HCT116 (cell line): ENCODE measurements around the gene FMC1. TPM values are rescaled to one million over a fixed set of nuclear protein-coding genes. Genes with fewer than 3 reads are reported as not detected.

Experiments
- ATAC-seq: fragments of 200-7000 bp; cut with Tn5 transposase; 2 replicates; pipeline ENCODE4 v1.9.1; 2020; ENCODE audit warnings: mild to moderate bottlenecking, moderate library complexity
- BruUV-seq: library from RNA; stranded (reverse); fragments of 400-500 nt; replicated peaks from 2 replicates; lab custom pipeline; 2021; lab: Mats Ljungman, UMichigan
- CTCF ChIA-PET: fragments of 300-600 bp; sonication (Branson Sonifier 250); formaldehyde crosslinking; loops from one replicate; lab custom pipeline; 2021; ENCODE audit warnings: antibody characterized with exemption; lab: Charles Lee
- POLR2A ChIA-PET: fragments of 300-600, 350-600 bp; sonication (Branson Sonifier 250); formaldehyde crosslinking; loops from one replicate; lab custom pipeline; 2021; ENCODE audit warnings: antibody characterized with exemption; lab: Charles Lee
- RAD21 ChIA-PET, 2 experiments: fragments of 300-600 bp; sonication (Branson Sonifier 250); formaldehyde crosslinking; loops; one replicate each; lab custom pipeline; 2023; ENCODE audit warnings: low total read pairs in 2 of 2; ENCODE audit not compliant: uncharacterized antibody in 2 of 2, unreplicated experiment in 2 of 2, low non-redundant PET in 1 of 2; lab: Charles Lee
- DNase-seq: peaks from one replicate; pipeline ENCODE4 v3.0.0-alpha.2; 2010; ENCODE audit warnings: low read depth, low spot score
- H2AFZ ChIP-seq: fragments of 200-600 bp; shearing (Covaris generic), sonication (generic); 2 replicates; pipeline ENCODE4 v1.6.1; 2017; ENCODE audit warnings: low read depth, mixed run types, mixed read lengths, antibody characterized with exemption, low read length; ENCODE audit not compliant: poor library complexity, severe bottlenecking
- H3K27ac ChIP-seq: 2 replicates; pipeline ENCODE4 v1.5.1; 2012; ENCODE audit warnings: low read depth, low read length
- H3K27me3 ChIP-seq: fragments of 200-600 bp; sonication (generic); 2 replicates; pipeline ENCODE4 v1.6.1; 2016; ENCODE audit warnings: mixed run types, low read length, mixed read lengths; ENCODE audit not compliant: insufficient read depth
- H3K36me3 ChIP-seq, 2 experiments: fragments of 200-500 bp in 1 of 2; fragments of 200-600 bp in 1 of 2; sonication (Bioruptor generic) in 1 of 2; sonication (generic) in 1 of 2; 2 replicates each; pipeline versions ENCODE4 v1.5.1 to v1.6.1; 2014 to 2016; ENCODE audit warnings: low read length in 2 of 2, inconsistent platforms in 1 of 2, mixed read lengths in 1 of 2, mixed run types in 1 of 2; ENCODE audit not compliant: insufficient read depth in 2 of 2, control insufficient read depth in 1 of 2
- H3K4me1 ChIP-seq, 2 experiments: fragments of 200-600 bp in 1 of 2; sonication (generic) in 1 of 2; 2 replicates each; pipeline versions ENCODE4 v1.5.1 to v1.6.1; 2012 to 2017; ENCODE audit warnings: low read length in 2 of 2, inconsistent platforms in 1 of 2, mild to moderate bottlenecking in 1 of 2, mixed read lengths in 1 of 2, mixed run types in 1 of 2, moderate library complexity in 1 of 2; ENCODE audit not compliant: insufficient read depth in 2 of 2, control insufficient read depth in 1 of 2
- H3K4me2 ChIP-seq: fragments of 200-600 bp; sonication (generic); 2 replicates; pipeline ENCODE4 v1.6.1; 2017; ENCODE audit warnings: mixed run types, low read length, mixed read lengths
- H3K4me3 ChIP-seq, 2 experiments: fragments of 200-600 bp in 1 of 2; sonication (generic) in 1 of 2; replicated peaks in 1 of 2; 2 replicates each; pipeline ENCODE4 v1.5.1; 2011 to 2016; ENCODE audit warnings: low read length in 2 of 2, control low read depth in 1 of 2, low read depth in 1 of 2, mild to moderate bottlenecking in 1 of 2, mixed read lengths in 1 of 2, mixed run types in 1 of 2
- H3K79me2 ChIP-seq: fragments of 200-600 bp; sonication (generic); 2 replicates; pipeline ENCODE4 v1.6.1; 2017; ENCODE audit warnings: mild to moderate bottlenecking, mixed run types, low read length, moderate library complexity, mixed read lengths; ENCODE audit not compliant: insufficient read depth
- H3K9ac ChIP-seq: fragments of 200-600 bp; sonication (generic); 2 replicates; pipeline ENCODE4 v1.6.1; 2016; ENCODE audit warnings: low read length, mixed read lengths
- H3K9me2 ChIP-seq: fragments of 200-600 bp; sonication (generic), shearing (Covaris generic); 2 replicates; pipeline ENCODE4 v1.6.1; 2017; ENCODE audit warnings: mixed run types, mild to moderate bottlenecking, moderate library complexity; ENCODE audit not compliant: insufficient read depth
- H3K9me3 ChIP-seq, 2 experiments: fragments of 200-500 bp in 1 of 2; fragments of 200-600 bp in 1 of 2; sonication (Bioruptor generic) in 1 of 2; sonication (generic) in 1 of 2; 2 replicates each; pipeline ENCODE4 v1.6.1; 2014 to 2017; ENCODE audit warnings: low read length in 2 of 2, mixed read lengths in 2 of 2, inconsistent platforms in 1 of 2, low read depth in 1 of 2, mild to moderate bottlenecking in 1 of 2, mixed run types in 1 of 2, moderate library complexity in 1 of 2; ENCODE audit not compliant: control insufficient read depth in 1 of 2, insufficient read depth in 1 of 2
- H4K20me1 ChIP-seq: fragments of 200-600 bp; sonication (generic), shearing (Covaris generic); 2 replicates; pipeline ENCODE4 v1.6.1; 2017; ENCODE audit warnings: mixed run types, mild to moderate bottlenecking, moderate library complexity; ENCODE audit not compliant: insufficient read depth
- CTCF ChIP-seq, 3 experiments: fragments of 200-600 bp in 1 of 3; sonication (generic) in 1 of 3; IDR thresholded peaks in 2 of 3; conservative IDR thresholded peaks in 1 of 3; 2 replicates each; pipeline ENCODE4 v1.5.1; 2012 to 2017; ENCODE audit warnings: low read depth in 2 of 3, low read length in 2 of 3, antibody characterized with exemption in 1 of 3, borderline replicate concordance in 1 of 3, control low read depth in 1 of 3, mild to moderate bottlenecking in 1 of 3, mixed read lengths in 1 of 3, mixed run types in 1 of 3, moderate library complexity in 1 of 3; ENCODE audit not compliant: insufficient read depth in 1 of 3
- EGR1 ChIP-seq: IDR thresholded peaks from 2 replicates; pipeline ENCODE4 v1.6.1; 2012; ENCODE audit warnings: low read depth
- EZH2phosphoT487 ChIP-seq: fragments of 200-600 bp; IDR thresholded peaks from 2 replicates; pipeline ENCODE4 v1.6.1; 2018; ENCODE audit warnings: antibody characterized with exemption, borderline replicate concordance
- MAX ChIP-seq: IDR thresholded peaks from 2 replicates; pipeline ENCODE4 v1.6.1; 2012
- POLR2AphosphoS5 ChIP-seq: IDR thresholded peaks from 2 replicates; pipeline ENCODE4 v1.6.1; 2011; ENCODE audit warnings: mild to moderate bottlenecking, low read depth, low read length, moderate library complexity
- YY1 ChIP-seq: IDR thresholded peaks from 2 replicates; pipeline ENCODE4 v1.6.1; 2011; ENCODE audit warnings: low read length, low read depth, moderate library complexity, mild to moderate bottlenecking; ENCODE audit not compliant: insufficient replicate concordance; ENCODE audit errors: extremely low read depth
- ZBTB33 ChIP-seq: IDR thresholded peaks from 2 replicates; pipeline ENCODE4 v1.6.1; 2011; ENCODE audit warnings: mild to moderate bottlenecking, low read length, moderate library complexity; ENCODE audit not compliant: insufficient replicate concordance; ENCODE audit errors: extremely low read depth
- ZFX ChIP-seq: fragments of 450-650 bp; IDR thresholded peaks from 2 replicates; pipeline ENCODE4 v1.6.1; 2017
- intact Hi-C: fragments of 100-400 bp; cut with micrococcal nuclease; formaldehyde crosslinking; loops from 2 replicates; pipeline ENCODE4 v1.10.0; 2022
- total RNA-seq: library from RNA; stranded (reverse); gene quantifications from one replicate; pipeline ENCODE4 v1.2.1, GENCODE V29; 2021; ENCODE audit not compliant: unreplicated experiment

The FMC1 gene
- total RNA-seq, 1 experiment from 2014 or later, result 19.4 TPM

- H3K9me3 ChIP-seq, result peaks cover 0 to 5% of the 10 kb centered on the region in 2 experiments; a peak in 1 of 4 replicates
- TF ChIP-seq ZBTB33, result peak; percentile 81
- TF ChIP-seq CTCF (IDR thresholded peaks at IDR 0.05 in 2 of 3, conservative IDR thresholded peaks at IDR 0.05 in 1 of 3; ENCODE audit: borderline replicate concordance in 1 of 3, insufficient read depth in 1 of 3, low read depth in 2 of 3, low read length in 2 of 3), result peak in 2 of 3 experiments; percentile 68 to 72; a peak in 4 of 6 replicates
- TF ChIP-seq YY1, result peak; percentile 68
- TF ChIP-seq EGR1, result no peak
- TF ChIP-seq ZFX, result peak; percentile 56; the same call in 1 of the 2 replicates
- no peak for TF ChIP-seq MAX
- peak; percentile 72 for TF ChIP-seq POLR2AphosphoS5
- TF ChIP-seq EZH2phosphoT487, result no peak
- TF ChIP-seq, all 23 proteins: peak for 5
- intact Hi-C loops, result loop anchor here (10.0 kb wide), 1 partner anchor 235 kb away; the partner anchor contains the start of gene ZC3HAV1
- DNase-seq (peak; percentile 98), ATAC-seq (peak; percentile 74)
- Histone ChIP-seq H3K4me2 (peak overlapping the region; percentile 94), H3K79me2 (peaks cover 24% of the 10 kb centered on the region), H3K27me3 (no peaks in the 10 kb centered on the region), H3K4me1 (peaks cover 3 to 26% of the 10 kb centered on the region in 2 experiments; a peak in 3 of 4 replicates), H3K9ac (peak overlapping the region; percentile 94), H3K36me3 (no peaks in the 10 kb centered on the region), H2AFZ (no peak overlapping the region), H3K9me2 (no peaks in the 10 kb centered on the region), H4K20me1 (no peaks in the 10 kb centered on the region), H3K27ac (peak overlapping the region; percentile 95), H3K4me3 (peak overlapping the region; percentile 78 to 90)
- BruUV-seq, result no TSS peak
- POLR2A ChIA-PET, result interaction anchor here (0.6 to 1.0 kb wide), 4 partner anchors 15 to 624 kb away, joined by 3 to 4 read pairs (median 4); partner anchors contain the start of gene LUC7L2
- CTCF ChIA-PET, result interaction anchor here (0.7 to 1.6 kb wide), 4 partner anchors 12 to 207 kb away, joined by 4 to 5 read pairs (median 4); partner anchors contain the start of gene LUC7L2
- RAD21 ChIA-PET, result no interaction called here
Measured at GRCh38 chr7:139340037-139340807, 915 bp upstream of the FMC1 start.
